GM10248 (cell line): ENCODE results near the gene TNK2.

ENCODE experiments used
- CTCF ChIA-PET: fragments of 300-600 bp; sonication (Branson Sonifier 250); formaldehyde crosslinking; extraction: SDS; loops from one replicate; lab custom pipeline; 2021; ENCODE audit warnings: antibody characterized with exemption; lab: Yijun Ruan, JAX
- POLR2A ChIA-PET: fragments of 350-650 bp; sonication (Branson Sonifier 250); formaldehyde crosslinking; extraction: SDS; loops from one replicate; lab custom pipeline; 2020; ENCODE audit warnings: antibody characterized with exemption; lab: Yijun Ruan, JAX
- DNase-seq: peaks from one replicate; pipeline ENCODE4 v3.0.0; 2012; ENCODE audit errors: extremely low spot score
- CTCF ChIP-seq: IDR thresholded peaks from 2 replicates; pipeline ENCODE4 v1.5.1; 2012; ENCODE audit warnings: mild to moderate bottlenecking, low read depth; ENCODE audit errors: extremely low read depth, missing control alignments, control extremely low read depth

TNK2 gene

GRCh38 chr3:195895861-195896360 lies 12.4 kb downstream of the TNK2 start:
- DNase-seq, result peak; percentile 72
- TF ChIP-seq CTCF, result no peak
- ChIA-PET CTCF (interaction anchor here (2.5 to 10.9 kb wide), 7 partner anchors 7 to 625 kb away, joined by 8 to 254 read pairs (median 19); partner anchors contain the start of genes TNK2 and XXYLT1), POLR2A (interaction anchor here (0.6 kb wide), 1 partner anchor 59 kb away, joined by 3 read pairs; no protein-coding TSS in a partner anchor)

GRCh38 chr3:195895078-195895860 lies 13.1 kb downstream of the TNK2 start:
- peak; percentile 62 for TF ChIP-seq CTCF
- peak; percentile 82 for DNase-seq
- ChIA-PET POLR2A (interaction anchor here (0.6 kb wide), 1 partner anchor 60 kb away, joined by 3 read pairs; no protein-coding TSS in a partner anchor), CTCF (interaction anchor here (0.6 to 10.9 kb wide), 31 partner anchors 8 to 624 kb away, joined by 3 to 254 read pairs (median 6); partner anchors contain the start of genes PPP1R2, TNK2 and XXYLT1)

GRCh38 chr3:195893916-195894465 lies 14.4 kb downstream of the TNK2 start:
- CTCF ChIA-PET, result interaction anchor here (0.7 to 10.9 kb wide), 30 partner anchors 8 to 623 kb away, joined by 3 to 254 read pairs (median 6); partner anchors contain the start of genes PPP1R2, TNK2 and XXYLT1
- no peak for TF ChIP-seq CTCF
- POLR2A ChIA-PET, result interaction anchor here (1.0 kb wide), 1 partner anchor 14 kb away, joined by 3 read pairs; the partner anchor contains the start of gene TNK2
- DNase-seq, result no peak

- no peak for DNase-seq
- no peak for TF ChIP-seq CTCF
- CTCF ChIA-PET, result interaction anchor here (0.9 to 10.9 kb wide), 12 partner anchors 7 to 344 kb away, joined by 3 to 254 read pairs (median 12); partner anchors contain the start of gene TNK2
- POLR2A ChIA-PET, result interaction anchor here (1.0 kb wide), 2 partner anchors 15 to 22 kb away, joined by 3 to 5 read pairs; partner anchors contain the start of gene TNK2
These were observed 14.8 kb downstream of the TNK2 start for GRCh38 chr3:195893516-195893915.

GRCh38 chr3:195893044-195893395 lies 15.3 kb downstream of the TNK2 start:
- ChIA-PET CTCF (interaction anchor here (0.9 to 10.9 kb wide), 8 partner anchors 10 to 145 kb away, joined by 3 to 254 read pairs (median 13); partner anchors contain the start of gene TNK2), POLR2A (interaction anchor here (1.0 kb wide), 1 partner anchor 22 kb away, joined by 5 read pairs; no protein-coding TSS in a partner anchor)
- no peak for DNase-seq
- TF ChIP-seq CTCF, result no peak
